ENCODE results near the gene RLN1.
"Not testable (repeated sequence)": the region's sequence is repeated elsewhere in the genome, so short reads cannot be mapped to it uniquely, and the experiment has no call there.

Gene RLN1

GRCh38 chr9:5336688-5337087 is 3.0 kb downstream of the RLN1 start:
- Histone ChIP-seq H3K27ac (ENCODE audit: low read depth, low read length, poor library complexity, severe bottlenecking) (peak overlapping the region; percentile 17), H2AFZ (ENCODE audit: low read length) (no peak overlapping the region), H3K79me2 (ENCODE audit: insufficient read depth, low read length) (no peaks in the 10 kb centered on the region), H3K27me3 (ENCODE audit: insufficient read depth, low read length) (no peaks in the 10 kb centered on the region), H3F3A (ENCODE audit: insufficient read depth, low read length) (no peaks in the 10 kb centered on the region), H3K4me3 (ENCODE audit: low read depth, low read length, poor library complexity, severe bottlenecking) (peak overlapping the region; percentile 28), H3K9me3 (ENCODE audit: low read length) (no peaks in the 10 kb centered on the region), H3K9ac (ENCODE audit: low read length) (peak overlapping the region; percentile 16), H3K4me1 (ENCODE audit: insufficient read depth, low read length, severe bottlenecking) (peaks cover 34% of the 10 kb centered on the region), H3K36me3 (ENCODE audit: insufficient read depth, low read length) (no peaks in the 10 kb centered on the region), H4K20me1 (ENCODE audit: insufficient read depth, low read length) (no peaks in the 10 kb centered on the region), H3K4me2 (ENCODE audit: low read length) (peak overlapping the region; percentile 55), H3K9me2 (ENCODE audit: low read depth, low read length) (no peaks in the 10 kb centered on the region)
- TF ChIP-seq EZH2 (IDR thresholded peaks at IDR 0.05; ENCODE audit: borderline replicate concordance, low read length) (no peak), CTCF (IDR thresholded peaks at IDR 0.05; ENCODE audit: low read length) (no peak)

- not testable (repeated sequence) for H3K9me3 ChIP-seq (ENCODE audit: low read length); H3K27ac ChIP-seq (ENCODE audit: low read depth, low read length, poor library complexity, severe bottlenecking); H4K20me1 ChIP-seq (ENCODE audit: insufficient read depth, low read length); H3K36me3 ChIP-seq (ENCODE audit: insufficient read depth, low read length); H3F3A ChIP-seq (ENCODE audit: insufficient read depth, low read length); H2AFZ ChIP-seq (ENCODE audit: low read length); H3K4me3 ChIP-seq (ENCODE audit: low read depth, low read length, poor library complexity, severe bottlenecking); H3K27me3 ChIP-seq (ENCODE audit: insufficient read depth, low read length); H3K4me2 ChIP-seq (ENCODE audit: low read length); H3K9me2 ChIP-seq (ENCODE audit: low read depth, low read length); H3K79me2 ChIP-seq (ENCODE audit: insufficient read depth, low read length); H3K9ac ChIP-seq (ENCODE audit: low read length)
- peaks cover 11% of the 10 kb centered on the region for H3K4me1 ChIP-seq (ENCODE audit: insufficient read depth, low read length, severe bottlenecking)
Observed at GRCh38 chr9:5331276-5331675, 8.4 kb downstream of the RLN1 start.

GRCh38 chr9:5326893-5327548 is 12.7 kb downstream of the RLN1 start:
- Histone ChIP-seq H3K9ac (ENCODE audit: low read length) (no peak overlapping the region), H3F3A (ENCODE audit: insufficient read depth, low read length) (no peaks in the 10 kb centered on the region), H4K20me1 (ENCODE audit: insufficient read depth, low read length) (no peaks in the 10 kb centered on the region), H3K36me3 (ENCODE audit: insufficient read depth, low read length) (no peaks in the 10 kb centered on the region), H2AFZ (ENCODE audit: low read length) (no peak overlapping the region), H3K27me3 (ENCODE audit: insufficient read depth, low read length) (no peaks in the 10 kb centered on the region), H3K4me1 (ENCODE audit: insufficient read depth, low read length, severe bottlenecking) (no peaks in the 10 kb centered on the region), H3K27ac (ENCODE audit: low read depth, low read length, poor library complexity, severe bottlenecking) (no peak overlapping the region), H3K79me2 (ENCODE audit: insufficient read depth, low read length) (no peaks in the 10 kb centered on the region), H3K9me2 (ENCODE audit: low read depth, low read length) (no peaks in the 10 kb centered on the region), H3K4me3 (ENCODE audit: low read depth, low read length, poor library complexity, severe bottlenecking) (no peak overlapping the region), H3K4me2 (ENCODE audit: low read length) (no peak overlapping the region), H3K9me3 (ENCODE audit: low read length) (no peaks in the 10 kb centered on the region)
- TF ChIP-seq CTCF (IDR thresholded peaks at IDR 0.05; ENCODE audit: low read length) (no peak), EZH2 (IDR thresholded peaks at IDR 0.05; ENCODE audit: borderline replicate concordance, low read length) (no peak)

- no peak for TF ChIP-seq EZH2 (IDR thresholded peaks at IDR 0.05; ENCODE audit: borderline replicate concordance, low read length)
- TF ChIP-seq CTCF (IDR thresholded peaks at IDR 0.05; ENCODE audit: low read length), result no peak
- Histone ChIP-seq H3K36me3 (ENCODE audit: insufficient read depth, low read length) (no peaks in the 10 kb centered on the region), H3K27ac (ENCODE audit: low read depth, low read length, poor library complexity, severe bottlenecking) (no peak overlapping the region), H4K20me1 (ENCODE audit: insufficient read depth, low read length) (no peaks in the 10 kb centered on the region), H3K4me3 (ENCODE audit: low read depth, low read length, poor library complexity, severe bottlenecking) (no peak overlapping the region), H3K27me3 (ENCODE audit: insufficient read depth, low read length) (no peaks in the 10 kb centered on the region), H3F3A (ENCODE audit: insufficient read depth, low read length) (no peaks in the 10 kb centered on the region), H3K9me2 (ENCODE audit: low read depth, low read length) (no peaks in the 10 kb centered on the region), H3K79me2 (ENCODE audit: insufficient read depth, low read length) (no peaks in the 10 kb centered on the region), H3K4me1 (ENCODE audit: insufficient read depth, low read length, severe bottlenecking) (no peaks in the 10 kb centered on the region), H3K9ac (ENCODE audit: low read length) (no peak overlapping the region), H3K4me2 (ENCODE audit: low read length) (no peak overlapping the region), H3K9me3 (ENCODE audit: low read length) (no peaks in the 10 kb centered on the region), H2AFZ (ENCODE audit: low read length) (no peak overlapping the region)
Observed at GRCh38 chr9:5326187-5326586, 13.5 kb downstream of the RLN1 start.

- H3K4me3 ChIP-seq (ENCODE audit: low read depth, low read length, poor library complexity, severe bottlenecking); H3K4me1 ChIP-seq (ENCODE audit: insufficient read depth, low read length, severe bottlenecking); H3K27me3 ChIP-seq (ENCODE audit: insufficient read depth, low read length); H2AFZ ChIP-seq (ENCODE audit: low read length); H3K4me2 ChIP-seq (ENCODE audit: low read length); H3K36me3 ChIP-seq (ENCODE audit: insufficient read depth, low read length); H3K9me2 ChIP-seq (ENCODE audit: low read depth, low read length); H4K20me1 ChIP-seq (ENCODE audit: insufficient read depth, low read length); H3F3A ChIP-seq (ENCODE audit: insufficient read depth, low read length); H3K79me2 ChIP-seq (ENCODE audit: insufficient read depth, low read length); H3K9me3 ChIP-seq (ENCODE audit: low read length); H3K9ac ChIP-seq (ENCODE audit: low read length); H3K27ac ChIP-seq (ENCODE audit: low read depth, low read length, poor library complexity, severe bottlenecking): not testable (repeated sequence)
Observed at GRCh38 chr9:5321601-5322000, 18.1 kb downstream of the RLN1 start.
